NK-92 (cell line): ENCODE data around the gene MYO16.

ENCODE experiments used
- DNase-seq: peaks from one replicate; lab custom pipeline; 2025; ENCODE audit not compliant: unreplicated experiment; lab: John Stamatoyannopoulos, UW

MYO16 gene

DNA sequence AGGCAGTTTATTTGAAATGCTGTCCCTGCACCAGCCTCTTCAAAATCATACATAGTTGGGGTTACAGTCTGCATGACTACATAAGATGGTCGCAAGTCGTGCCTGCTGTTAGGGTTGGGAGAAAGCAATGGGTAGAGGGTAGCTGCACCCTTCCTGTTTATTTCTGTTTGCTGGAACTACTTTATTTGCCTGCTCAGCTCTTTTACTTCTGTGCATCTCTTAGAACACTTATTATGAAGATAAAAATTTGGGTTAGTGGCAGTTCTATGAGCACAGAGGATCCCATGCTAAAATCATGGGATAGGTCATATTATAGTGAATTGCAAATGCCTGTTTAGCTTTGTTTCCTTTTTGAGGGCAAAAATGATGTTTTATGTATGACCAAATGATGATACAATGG is 160.1 kb downstream of the MYO16 start:
- DNase-seq: no peak

DNA sequence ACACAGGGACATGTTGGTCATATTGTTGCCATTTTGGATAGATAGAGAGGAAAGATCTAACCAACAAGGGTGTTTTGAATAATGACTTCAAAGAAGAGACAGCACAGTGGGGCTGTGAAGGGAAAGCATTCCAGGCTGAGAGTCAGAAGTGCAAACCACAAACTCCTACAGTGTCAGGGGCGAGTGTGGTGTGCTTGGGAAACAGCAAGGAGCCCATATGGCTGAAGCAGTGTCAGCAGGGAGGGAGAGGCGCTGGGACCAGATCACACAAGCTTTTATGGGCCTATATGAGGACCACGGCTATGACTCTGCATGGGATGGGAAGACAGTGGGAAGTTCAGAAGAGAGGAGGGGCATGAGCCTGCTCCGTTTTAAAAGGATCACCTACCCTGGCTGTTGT is 166.4 kb downstream of the MYO16 start:
- DNase-seq: no peak

DNA sequence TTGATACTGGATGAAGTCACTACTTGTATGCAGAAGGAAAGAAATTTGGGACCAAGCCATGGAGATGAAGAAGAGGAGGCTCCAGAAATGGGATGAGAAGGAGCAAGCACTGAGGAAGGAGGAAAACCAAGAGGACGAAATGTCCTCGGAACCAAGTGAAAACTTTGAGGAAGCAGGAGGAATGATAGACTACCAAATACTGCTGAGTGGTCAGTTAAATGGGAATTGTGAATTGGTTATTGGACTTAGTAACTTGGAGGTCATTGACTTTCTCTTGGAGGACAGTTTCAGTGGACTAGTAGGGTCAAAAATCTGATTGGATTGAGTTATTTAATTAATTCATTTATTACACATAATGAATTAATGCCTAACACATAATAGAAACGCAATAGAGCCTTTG is 167.9 kb downstream of the MYO16 start:
- DNase-seq: no peak

DNA sequence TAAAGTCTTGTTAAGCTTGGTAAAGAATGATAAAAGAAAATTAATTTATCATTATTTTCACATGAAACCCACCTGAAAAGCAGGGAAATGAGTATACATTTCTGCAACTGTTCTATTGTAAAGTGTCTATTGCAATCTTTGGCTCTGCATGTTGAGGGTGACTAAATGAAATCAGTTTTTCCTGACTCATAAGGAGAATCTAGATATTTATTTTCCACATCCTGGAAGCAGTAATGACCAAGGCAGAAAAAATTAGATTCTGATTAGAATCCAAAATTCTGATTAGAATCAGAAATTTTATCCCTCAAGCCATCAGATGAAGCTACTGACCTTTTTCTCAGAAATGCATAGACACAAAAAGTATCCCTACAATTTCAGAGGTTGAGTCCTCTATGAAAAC is 178.4 kb downstream of the MYO16 start:
- DNase-seq: no peak

DNA sequence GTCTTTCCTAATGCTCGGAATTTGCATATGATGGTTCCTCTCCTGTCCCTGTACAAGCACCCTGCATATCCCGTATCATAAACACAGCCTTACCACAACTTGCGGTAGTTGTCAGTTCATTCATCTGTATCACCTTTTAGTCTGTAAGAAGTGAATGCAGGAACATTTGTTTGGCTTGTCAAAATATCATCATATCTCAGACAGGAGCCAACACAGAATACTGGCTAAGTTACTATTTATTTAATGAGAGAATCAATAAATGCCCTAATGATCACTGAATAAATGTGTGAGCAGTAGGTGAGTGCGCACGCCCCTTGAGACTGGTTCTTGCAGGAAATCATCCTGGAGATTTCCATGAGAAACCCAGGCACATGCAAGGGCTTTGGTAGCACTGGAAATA is 182.8 kb downstream of the MYO16 start:
- no peak for DNase-seq

- no peak for DNase-seq
These were observed 183.2 kb downstream of the MYO16 start for GRCh38 chr13:108812661-108813060.

- DNase-seq: no peak
These were observed 184.3 kb downstream of the MYO16 start for GRCh38 chr13:108813587-108814170.

DNA sequence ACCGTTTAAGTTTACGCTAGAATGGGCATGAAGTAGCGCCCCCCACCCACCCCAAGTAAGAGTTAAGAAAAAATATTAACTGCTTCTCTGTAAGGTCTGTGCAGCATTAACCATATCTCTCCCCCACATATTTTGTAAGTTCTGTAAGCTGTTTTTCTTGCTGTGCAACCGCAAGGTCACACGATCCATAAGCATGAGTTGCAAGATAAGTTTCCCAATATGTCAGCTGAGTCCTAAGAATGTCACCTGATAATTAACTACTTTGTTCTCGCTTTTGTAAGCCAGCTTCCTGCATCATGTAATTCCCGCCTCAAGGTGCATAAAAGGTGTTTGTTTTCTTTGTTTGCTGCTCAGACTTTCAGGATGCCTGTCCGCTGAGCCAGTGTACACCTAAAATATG is 187.0 kb downstream of the MYO16 start:
- no peak for DNase-seq

GRCh38 chr13:108827646-108828045 is 198.2 kb downstream of the MYO16 start:
- DNase-seq: no peak

DNA sequence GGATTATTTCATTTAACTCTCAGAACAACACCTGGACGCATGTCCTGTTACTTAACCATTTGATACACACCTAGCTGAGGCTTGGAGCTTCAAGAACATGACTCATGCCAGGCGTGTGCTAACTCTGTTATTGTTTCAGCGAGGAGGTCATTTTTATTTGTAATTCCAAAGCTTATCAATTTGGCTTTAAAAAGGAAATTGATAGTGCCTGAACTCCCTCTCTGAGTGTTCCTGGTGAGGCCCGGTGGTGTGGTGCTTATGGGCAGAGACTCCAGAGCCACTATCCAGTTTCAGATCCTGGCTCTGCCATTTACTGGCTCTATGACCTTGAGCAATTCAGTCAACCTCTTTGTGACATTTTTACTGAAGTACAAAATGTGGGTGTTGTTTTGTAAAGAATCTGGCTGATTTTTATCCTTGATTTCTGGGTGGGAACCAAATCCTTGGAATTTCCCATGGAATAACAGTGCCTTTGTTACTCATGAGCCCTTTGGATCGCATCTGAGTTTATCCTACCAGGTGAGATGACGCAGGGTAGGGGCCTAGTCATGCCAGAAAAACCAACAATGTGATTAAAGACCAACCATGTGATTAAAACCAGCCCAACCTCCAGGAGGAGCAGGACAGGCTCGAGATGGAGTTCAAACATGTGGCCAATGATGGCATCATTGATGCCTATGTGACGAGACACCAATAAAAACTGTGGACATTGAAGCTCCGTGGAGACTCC is 198.8 kb downstream of the MYO16 start:
- DNase-seq: no peak

DNA sequence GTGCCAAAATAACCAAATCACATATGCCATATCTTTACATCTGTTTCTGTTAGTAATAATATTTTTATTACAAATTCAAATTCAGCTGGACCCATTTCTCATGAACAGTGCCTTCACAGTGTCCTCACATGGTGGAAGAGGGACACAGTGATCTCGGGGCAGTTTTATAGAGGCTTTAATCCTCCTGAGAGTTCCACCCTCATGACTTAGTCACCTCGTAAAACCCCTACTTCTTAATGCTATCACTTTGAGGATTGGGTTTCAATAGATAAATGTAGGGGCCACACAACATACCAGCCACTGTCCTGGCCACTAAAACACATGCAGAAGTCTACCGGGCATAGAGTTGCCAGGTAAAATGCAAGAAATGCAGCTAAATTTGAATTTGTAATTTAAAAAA is 201.5 kb downstream of the MYO16 start:
- DNase-seq: no peak

DNA sequence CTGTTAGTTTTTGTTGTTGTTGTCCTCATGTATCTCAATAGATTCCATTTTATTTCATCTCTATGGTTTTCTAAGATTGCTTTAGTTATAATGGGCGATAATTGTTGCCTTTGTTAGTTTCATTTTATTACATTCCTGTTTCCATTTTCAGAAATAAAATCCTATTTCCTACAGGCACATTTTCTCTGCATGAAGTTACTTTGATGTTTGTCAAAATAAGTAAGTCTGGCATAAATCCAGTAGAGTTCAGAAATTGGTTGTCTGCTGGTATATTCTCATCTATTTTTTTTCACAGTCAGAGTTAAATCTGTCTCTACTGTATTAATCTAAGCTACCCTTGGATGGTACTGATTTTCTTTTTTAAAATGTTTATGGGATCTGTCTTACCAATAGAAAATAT is 204.1 kb downstream of the MYO16 start:
- DNase-seq: no peak

DNA sequence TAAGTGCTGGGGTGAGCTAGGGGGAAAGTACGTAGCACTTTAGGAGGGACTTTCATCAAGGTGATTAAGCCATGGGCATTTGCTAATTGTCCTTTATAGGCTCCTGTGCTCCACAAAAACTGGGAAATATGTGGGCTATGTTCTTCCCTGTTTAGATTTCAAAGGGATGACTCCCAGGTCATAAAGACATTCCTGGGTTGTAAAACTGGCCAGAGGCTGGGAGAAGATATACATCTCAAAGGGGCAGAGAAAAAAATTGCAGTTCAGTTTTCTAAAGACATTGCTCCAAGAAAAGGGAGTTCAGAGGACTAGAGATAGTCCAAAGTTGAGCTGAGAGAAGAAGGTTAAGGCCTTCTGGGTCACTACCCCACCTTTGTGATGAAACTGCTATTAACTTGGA is 204.8 kb downstream of the MYO16 start:
- no peak for DNase-seq

- no peak for DNase-seq
These were observed 205.7 kb downstream of the MYO16 start for GRCh38 chr13:108835083-108835482.

DNA sequence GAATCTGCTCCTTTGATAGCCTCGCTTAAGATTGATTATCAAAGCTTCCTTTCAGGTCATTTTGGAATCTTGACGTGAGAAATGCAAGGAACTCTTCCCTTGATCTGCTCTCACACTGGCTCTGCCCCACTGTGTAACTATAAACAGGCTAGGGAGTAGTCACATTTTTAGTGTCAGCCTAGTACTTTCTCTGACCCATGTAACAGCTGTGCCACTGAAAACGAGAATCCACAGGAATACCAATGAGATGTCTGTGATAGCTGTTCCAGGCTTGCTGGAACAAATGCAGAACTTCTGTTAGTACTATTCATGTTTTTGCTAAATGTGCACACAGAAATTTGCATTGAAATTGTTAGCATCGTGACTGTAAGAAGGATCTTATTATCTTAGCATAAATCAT is 221.3 kb downstream of the MYO16 start:
- DNase-seq: no peak

DNA sequence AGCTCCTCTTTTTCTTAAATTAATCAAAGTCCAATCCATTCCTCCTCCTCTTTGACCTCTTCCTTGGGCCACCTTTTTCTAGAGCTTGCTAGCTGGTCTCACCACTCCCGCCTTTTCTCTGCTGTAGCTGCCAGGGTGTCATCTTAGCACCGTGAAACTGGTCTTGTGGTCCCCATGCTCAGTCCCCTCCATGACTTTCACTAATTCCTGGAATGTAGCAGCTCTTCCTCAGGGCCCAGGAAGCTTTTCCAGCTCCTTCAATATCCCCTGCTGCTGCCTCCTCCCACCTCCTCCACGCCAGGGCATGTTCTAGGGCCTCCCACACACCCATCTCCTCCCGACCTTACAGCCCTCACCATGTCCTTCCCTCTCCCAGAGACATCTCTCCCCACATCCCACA is 222.2 kb downstream of the MYO16 start:
- no peak for DNase-seq

- DNase-seq: no peak
These were observed 223.6 kb downstream of the MYO16 start for GRCh38 chr13:108853031-108853430.

DNA sequence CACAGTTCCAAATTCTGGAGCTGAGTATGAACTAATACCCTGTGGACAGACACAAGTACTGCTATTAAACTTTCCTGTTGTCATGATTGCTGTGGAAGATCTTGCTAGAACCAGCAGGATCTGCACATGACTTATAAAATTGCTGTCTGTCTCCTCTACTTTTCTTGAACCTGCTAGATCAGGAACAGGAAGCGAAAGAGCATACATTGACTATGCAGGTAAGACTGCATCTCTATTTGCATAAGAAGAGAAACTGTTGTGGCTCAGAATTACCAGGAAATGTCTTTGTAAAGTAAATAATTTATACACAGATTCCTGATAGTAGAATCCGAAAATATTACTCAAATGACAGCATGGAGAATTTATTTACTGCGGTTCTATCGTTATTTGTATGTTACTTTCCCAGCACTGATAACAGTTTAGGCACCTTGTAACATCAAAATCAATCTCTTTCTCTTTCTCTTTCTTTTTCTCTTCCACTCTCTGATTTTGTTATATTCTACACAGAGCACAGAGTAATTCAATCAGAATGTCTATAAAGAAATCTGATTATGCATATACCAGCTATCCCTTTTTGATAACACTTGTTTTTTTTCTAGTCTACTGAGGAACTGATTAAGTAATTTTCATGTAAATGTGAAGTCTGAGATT is 226.5 kb downstream of the MYO16 start:
- no peak for DNase-seq

DNA sequence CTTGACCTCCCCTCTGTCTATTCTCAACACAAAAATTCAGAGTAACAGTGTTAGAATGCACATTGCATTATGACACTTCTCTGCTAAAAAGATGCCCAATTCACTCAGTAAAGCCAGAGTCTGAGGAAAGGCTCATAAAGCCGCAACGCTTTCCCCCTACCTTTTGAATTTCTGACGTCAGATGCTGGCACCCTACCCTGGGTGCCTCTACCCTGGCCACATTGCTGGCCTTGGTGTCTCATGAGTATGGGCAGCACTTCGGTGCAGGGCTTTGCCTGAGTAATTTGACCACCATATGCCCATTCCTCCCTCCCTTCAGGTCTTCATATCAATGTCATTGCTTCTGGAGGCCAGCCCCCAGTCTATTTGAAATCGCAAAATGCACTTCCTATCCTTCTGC is 229.3 kb downstream of the MYO16 start:
- no peak for DNase-seq

GRCh38 chr13:108859197-108860012 is 230.0 kb downstream of the MYO16 start:
- no peak for DNase-seq

DNA sequence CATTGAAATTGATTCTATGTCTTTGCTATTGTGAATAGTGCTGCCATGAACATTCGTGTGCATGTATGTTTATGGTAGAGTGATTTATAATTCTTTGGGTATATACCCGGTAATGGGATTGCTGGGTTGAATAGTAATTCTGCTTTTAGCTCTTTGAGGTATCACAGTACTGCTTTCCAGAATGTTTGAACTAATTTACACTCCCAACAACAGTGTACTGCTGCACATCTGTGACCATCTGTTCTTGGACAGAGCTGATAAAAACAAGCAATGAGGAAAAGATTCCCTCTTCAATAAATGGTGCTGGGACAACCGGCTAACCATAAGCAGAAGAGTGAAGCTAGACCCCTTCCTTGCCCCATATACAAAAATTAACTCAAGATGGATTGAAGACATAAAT is 231.0 kb downstream of the MYO16 start:
- DNase-seq: no peak

DNA sequence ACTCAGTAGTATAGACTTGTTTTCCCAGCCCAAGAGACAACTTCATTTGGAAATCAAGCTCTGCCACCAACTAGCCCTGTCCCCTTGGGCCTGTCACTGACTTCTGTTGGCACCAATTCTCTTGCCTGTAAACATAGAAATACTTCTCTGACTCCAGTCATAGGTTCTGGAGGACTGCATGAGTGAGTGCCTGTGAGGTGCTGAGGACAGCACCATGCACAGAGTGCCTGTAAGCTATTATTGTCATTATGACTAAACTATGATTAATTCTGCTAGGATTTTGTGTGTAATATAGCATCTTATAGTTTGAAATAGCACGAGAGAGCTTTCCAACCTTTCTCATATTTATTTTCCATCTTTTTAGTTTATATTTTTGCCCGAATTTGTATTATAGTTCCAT is 247.9 kb downstream of the MYO16 start:
- DNase-seq: no peak
